Measurements from ENCODE around the gene DCXR.

GRCh38 chr17:82047379-82047778 lies 9.9 kb upstream of the DCXR start:
- TF ChIP-seq, protein P1, sequence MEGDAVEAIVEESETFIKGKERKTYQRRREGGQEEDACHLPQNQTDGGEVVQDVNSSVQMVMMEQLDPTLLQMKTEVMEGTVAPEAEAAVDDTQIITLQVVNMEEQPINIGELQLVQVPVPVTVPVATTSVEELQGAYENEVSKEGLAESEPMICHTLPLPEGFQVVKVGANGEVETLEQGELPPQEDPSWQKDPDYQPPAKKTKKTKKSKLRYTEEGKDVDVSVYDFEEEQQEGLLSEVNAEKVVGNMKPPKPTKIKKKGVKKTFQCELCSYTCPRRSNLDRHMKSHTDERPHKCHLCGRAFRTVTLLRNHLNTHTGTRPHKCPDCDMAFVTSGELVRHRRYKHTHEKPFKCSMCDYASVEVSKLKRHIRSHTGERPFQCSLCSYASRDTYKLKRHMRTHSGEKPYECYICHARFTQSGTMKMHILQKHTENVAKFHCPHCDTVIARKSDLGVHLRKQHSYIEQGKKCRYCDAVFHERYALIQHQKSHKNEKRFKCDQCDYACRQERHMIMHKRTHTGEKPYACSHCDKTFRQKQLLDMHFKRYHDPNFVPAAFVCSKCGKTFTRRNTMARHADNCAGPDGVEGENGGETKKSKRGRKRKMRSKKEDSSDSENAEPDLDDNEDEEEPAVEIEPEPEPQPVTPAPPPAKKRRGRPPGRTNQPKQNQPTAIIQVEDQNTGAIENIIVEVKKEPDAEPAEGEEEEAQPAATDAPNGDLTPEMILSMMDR (IDR thresholded peaks at IDR 0.05) = no peak
- TF ChIP-seq POLR2A (IDR thresholded peaks at IDR 0.05) = no peak
